SK-N-SH (cell line): Measurements from ENCODE around the gene SNAPC1.
A peak's percentile ranks its signal among the peaks of the same experiment; 100 is the strongest.

ENCODE experiments used
- CTCF ChIP-seq: fragments of 200-600 bp; sonication (generic); IDR thresholded peaks from 2 replicates; pipeline ENCODE4 v1.6.1; 2017; ENCODE audit warnings: antibody characterized with exemption, mild to moderate bottlenecking, moderate library complexity
- ELF1 ChIP-seq: IDR thresholded peaks from 2 replicates; pipeline ENCODE4 v1.4.0; 2012
- EP300 ChIP-seq, 2 experiments: IDR thresholded peaks; 2 replicates each; pipeline versions ENCODE4 v1.4.0 to v1.6.1; 2012; ENCODE audit warnings: borderline replicate concordance in 1 of 2, low read depth in 1 of 2, low read length in 1 of 2
- EZH2phosphoT487 ChIP-seq: fragments of 200-600 bp; sonication (generic); IDR thresholded peaks from 2 replicates; pipeline ENCODE4 v1.6.1; 2017; ENCODE audit warnings: low read depth, mixed run types, mild to moderate bottlenecking, antibody characterized with exemption, moderate library complexity, borderline replicate concordance
- FOXM1 ChIP-seq: IDR thresholded peaks from 2 replicates; pipeline ENCODE4 v1.4.0; 2012; ENCODE audit warnings: low read depth, mild to moderate bottlenecking
- GATA2 ChIP-seq: sonication (generic); formaldehyde crosslinking; IDR thresholded peaks from 2 replicates; pipeline ENCODE4 v1.5.0; 2020; ENCODE audit warnings: mild to moderate bottlenecking, missing genetic modification reagents
- MEF2A ChIP-seq: IDR thresholded peaks from 2 replicates; pipeline ENCODE4 v1.4.0; 2012; ENCODE audit warnings: low read depth, borderline replicate concordance
- PBX3 ChIP-seq: IDR thresholded peaks from 2 replicates; pipeline ENCODE4; 2012
- POLR2AphosphoS5 ChIP-seq: IDR thresholded peaks from 2 replicates; pipeline ENCODE4 v1.6.1; 2012; ENCODE audit warnings: low read depth, low read length
- RAD21 ChIP-seq: IDR thresholded peaks from 2 replicates; pipeline ENCODE4 v1.6.1; 2012; ENCODE audit warnings: mild to moderate bottlenecking, low read length
- REST ChIP-seq: IDR thresholded peaks from 2 replicates; pipeline ENCODE4 v1.6.1; 2012; ENCODE audit warnings: mild to moderate bottlenecking, low read depth, low read length, moderate library complexity
- SMC3 ChIP-seq: IDR thresholded peaks from 2 replicates; pipeline ENCODE4 v1.6.1; 2012; ENCODE audit warnings: low read depth, low read length, improper control_type of control experiment
- USF1 ChIP-seq: IDR thresholded peaks from 2 replicates; pipeline ENCODE4 v1.4.0; 2012; ENCODE audit warnings: low read depth, borderline replicate concordance
- USF2 ChIP-seq: fragments of 150-350 bp; IDR thresholded peaks from 2 replicates; pipeline ENCODE4 v1.6.1; 2017; ENCODE audit warnings: antibody characterized with exemption, low read length, low read depth, borderline replicate concordance

- 0 out of 2 replicates have a peak, but pooled peaks have one; percentile 6 for TF ChIP-seq CTCF
- TF ChIP-seq ELF1: no peak
- no peak for TF ChIP-seq SMC3
- no peak for TF ChIP-seq PBX3
- no peak for TF ChIP-seq FOXM1
- no peak for TF ChIP-seq EP300 (IDR thresholded peaks at IDR 0.05; ENCODE audit: borderline replicate concordance in 1 of 2, low read depth in 1 of 2, low read length in 1 of 2)
- no peak for TF ChIP-seq POLR2AphosphoS5
- no peak for TF ChIP-seq EZH2phosphoT487
- no peak for TF ChIP-seq REST
- TF ChIP-seq GATA2 (CRISPR knock-in tag): no peak
- no peak for TF ChIP-seq MEF2A
- TF ChIP-seq USF2: no peak
- TF ChIP-seq USF1: no peak
- no peak for TF ChIP-seq RAD21
These were observed 663 bp upstream of the SNAPC1 start for GRCh38 chr14:61761557-61761956.
